Measurements from ENCODE around the gene INCA1. TPM values are rescaled to one million over a fixed set of nuclear protein-coding genes. Genes with fewer than 3 reads are reported as not detected.
"Not testable (repeated sequence)": the region's sequence is repeated elsewhere in the genome, so short reads cannot be mapped to it uniquely, and the experiment has no call there.

Gene INCA1, protein sequence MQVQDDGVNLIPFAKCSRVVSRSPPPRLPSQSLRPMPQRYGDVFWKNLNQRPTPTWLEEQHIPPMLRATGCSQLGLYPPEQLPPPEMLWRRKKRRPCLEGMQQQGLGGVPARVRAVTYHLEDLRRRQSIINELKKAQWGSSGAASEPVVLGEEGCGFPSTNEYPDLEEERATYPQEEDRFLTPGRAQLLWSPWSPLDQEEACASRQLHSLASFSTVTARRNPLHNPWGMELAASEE
- 0.23 and 0.39 TPM in 2 replicates for total RNA-seq (2014; rRNA removed; shearing (Covaris generic))

DNA sequence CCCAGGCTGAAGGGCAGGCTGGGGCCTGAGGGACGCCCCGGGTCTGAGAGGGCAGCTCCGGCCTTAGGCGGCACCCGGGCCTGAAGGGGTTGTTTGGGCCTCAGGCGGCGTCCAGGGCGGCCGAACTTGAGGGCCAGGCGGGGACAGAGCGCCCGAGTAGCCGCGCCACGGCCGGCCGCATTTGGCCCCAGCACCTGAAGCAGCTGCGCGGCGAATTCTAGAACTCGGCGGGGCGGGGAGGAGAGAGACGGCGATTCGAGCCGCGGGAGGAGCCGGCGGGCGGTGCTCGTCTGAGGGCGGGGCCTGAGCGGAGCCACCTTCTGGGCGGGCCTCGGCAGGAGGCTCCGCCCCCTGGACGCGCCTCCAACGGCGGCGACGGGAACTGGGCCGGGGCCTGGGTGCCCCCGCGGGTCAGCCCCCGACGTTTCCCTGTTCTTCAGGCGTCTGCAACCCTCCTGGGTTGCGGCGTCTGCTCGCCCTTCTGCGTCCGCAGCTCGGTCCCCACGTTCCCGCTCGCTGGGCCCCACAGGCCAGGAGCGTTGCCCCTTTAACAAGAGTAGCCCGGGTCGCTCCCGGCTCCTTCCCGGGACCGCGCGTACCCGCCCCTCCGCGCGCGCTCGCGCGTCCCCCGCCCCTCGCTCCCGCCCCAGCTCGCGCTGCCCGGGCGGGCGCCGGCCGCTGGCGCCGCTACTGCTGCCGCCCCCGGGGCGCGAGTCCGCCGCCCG is at the start of gene INCA1, which contains the start of gene KIF1C:
TSS of gene INCA1 (minus strand) at position 221 of the 725 bp plus-strand sequence. CDS start 3,085 bp downstream, outside the sequence.
TSS of gene KIF1C (plus strand) at position 649 of the 725 bp plus-strand sequence. CDS start 2,297 bp downstream, outside the sequence.
- DNase-seq (ENCODE audit: low spot score): peak; percentile 55

DNA sequence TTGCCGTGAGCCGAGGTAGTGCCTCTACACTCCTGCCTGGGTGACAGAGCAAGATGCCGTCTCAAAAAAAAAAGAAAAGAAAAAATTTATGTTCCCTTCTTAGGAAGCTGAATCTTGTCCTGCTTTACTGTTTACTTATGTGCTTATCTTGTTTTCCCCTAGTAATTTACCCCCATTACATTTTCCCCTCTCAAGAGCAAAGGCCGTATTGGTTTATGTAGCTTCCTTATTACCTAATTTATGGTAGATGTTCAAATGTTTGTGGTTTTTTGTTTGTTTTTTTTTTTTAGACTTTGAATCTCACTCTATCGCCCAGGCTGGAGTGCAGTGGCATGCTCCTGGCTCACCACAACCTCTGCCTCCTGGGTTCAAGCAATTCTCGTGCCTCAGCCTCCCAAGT is 48.2 kb upstream of the INCA1 start:
- no peak for DNase-seq (ENCODE audit: low spot score)

DNA sequence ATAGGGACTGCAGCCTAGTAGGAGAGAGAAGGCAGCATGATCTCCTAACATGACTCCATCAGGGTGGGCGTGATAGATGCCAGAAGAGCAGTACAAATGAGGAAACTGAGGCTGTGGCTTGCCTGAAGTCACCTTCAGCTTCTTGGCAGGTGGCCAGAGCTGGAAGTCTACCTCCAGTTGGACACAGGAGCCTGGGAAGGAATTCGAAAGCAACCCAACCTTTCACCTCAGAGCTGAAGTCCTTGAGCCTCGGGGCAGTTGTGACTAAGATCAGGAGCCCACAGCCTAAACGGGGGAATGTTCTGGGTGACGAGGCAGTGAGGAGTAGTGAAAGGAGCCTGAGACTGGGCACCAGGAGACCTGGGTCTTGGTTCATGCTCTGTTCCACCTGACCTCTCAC is 47.3 kb upstream of the INCA1 start:
- no peak for DNase-seq (ENCODE audit: low spot score)

DNA sequence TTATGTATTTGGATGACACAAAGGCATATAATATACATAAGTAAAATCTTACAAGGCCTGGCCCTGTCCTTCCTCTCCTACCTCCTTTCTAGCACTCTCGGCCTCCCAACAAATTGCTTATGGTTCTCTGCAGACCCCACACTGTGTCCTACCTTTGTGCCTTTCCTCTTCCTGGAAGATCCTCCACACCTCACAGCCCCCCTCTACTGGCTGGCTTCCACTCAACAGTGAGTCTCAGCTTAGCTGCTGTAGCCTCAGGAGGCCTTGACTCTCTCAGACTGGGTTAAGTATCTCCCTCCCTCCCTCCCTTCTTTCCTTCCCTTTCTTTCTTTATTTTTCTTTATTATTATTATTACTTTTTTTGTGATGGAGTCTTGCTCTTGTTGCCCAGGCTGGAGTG is 46.2 kb upstream of the INCA1 start:
- DNase-seq (ENCODE audit: low spot score): no peak

DNA sequence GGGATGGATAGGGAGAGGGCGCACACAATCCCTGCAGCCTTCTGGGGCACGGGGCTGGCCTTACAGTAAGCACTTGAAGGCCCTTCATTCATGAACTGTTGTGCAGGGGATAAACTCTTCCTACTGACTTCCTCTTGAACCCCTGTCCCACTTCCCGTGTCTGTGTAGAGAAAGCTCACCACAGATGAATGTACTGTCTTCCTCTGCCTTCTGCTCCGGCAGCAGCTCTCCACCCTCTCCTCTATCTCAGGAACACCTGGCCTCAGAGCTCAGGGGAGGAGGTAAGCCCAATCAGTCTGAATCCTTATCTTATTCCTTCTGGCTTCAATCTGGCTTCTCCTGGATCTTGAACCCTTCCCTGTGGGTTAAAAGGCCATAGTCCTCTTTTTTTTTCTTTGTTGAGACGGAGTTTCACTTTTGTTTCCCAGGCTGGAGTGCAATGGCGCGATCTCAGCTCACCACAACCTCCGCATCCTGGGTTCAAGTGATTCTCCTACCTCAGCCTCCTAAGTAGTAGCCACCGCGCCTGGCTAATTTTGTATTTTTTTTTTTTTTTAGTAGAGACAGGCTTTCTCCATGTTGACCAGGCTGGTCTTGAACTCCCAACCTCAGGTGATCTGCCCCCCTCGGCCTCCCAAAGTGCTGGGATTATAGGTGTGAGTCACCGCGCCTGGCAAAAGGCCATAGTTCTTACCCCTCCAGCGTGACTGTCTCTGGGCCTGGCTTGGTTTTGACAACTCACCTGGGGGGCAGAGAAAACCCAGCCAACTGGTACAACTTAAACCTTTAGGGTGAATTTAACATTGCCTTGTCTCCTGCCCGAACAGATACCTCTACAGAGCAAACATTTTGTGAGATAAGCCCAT is 45.1 kb upstream of the INCA1 start:
- DNase-seq (ENCODE audit: low spot score): no peak

DNA sequence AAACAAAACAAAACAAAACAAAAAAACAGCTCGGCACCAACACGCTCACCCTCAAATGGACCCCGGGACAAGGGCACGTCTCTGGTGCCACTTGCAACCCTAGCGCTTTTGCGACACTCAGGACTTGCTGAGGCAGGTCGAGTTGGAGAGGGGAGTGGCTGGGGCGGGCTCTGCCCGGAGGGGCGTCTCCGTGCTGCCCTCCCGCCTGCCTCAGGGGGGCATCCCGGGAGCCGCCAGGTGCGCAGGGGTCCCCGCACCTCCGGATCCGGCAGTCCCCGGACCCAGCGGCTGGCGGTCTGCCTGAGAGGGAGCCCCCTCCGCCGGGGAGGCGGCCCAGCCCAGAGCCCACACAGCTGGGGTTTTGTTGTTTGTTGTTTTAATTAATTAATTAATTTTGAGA is 38.0 kb upstream of the INCA1 start, which contains the start of gene SLC52A1:
TSS of gene SLC52A1 (minus strand) at position 112 of the 400 bp plus-strand sequence. CDS start 820 bp downstream, outside the sequence.
- DNase-seq (ENCODE audit: low spot score): no peak

DNA sequence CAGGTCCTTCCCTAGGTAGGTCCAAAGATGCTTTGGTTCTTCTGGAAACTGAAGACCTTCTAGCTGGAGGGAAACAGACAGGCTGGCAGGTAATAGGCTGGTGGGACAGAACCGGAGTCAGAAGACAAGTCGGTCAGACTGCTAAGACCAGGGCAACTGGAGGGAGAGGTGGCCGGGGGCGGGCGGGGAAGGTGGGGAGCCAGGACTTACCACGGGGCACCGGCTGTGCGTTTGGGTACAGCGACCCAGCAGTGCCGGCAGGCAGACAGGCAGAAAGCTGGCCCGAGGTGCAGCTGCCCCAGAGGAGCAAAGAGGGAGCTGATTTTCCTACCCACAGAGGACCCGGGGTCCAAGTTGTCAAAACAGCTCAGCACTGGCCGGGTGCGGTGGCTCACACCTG is 37.3 kb upstream of the INCA1 start:
- no peak for DNase-seq (ENCODE audit: low spot score)

DNA sequence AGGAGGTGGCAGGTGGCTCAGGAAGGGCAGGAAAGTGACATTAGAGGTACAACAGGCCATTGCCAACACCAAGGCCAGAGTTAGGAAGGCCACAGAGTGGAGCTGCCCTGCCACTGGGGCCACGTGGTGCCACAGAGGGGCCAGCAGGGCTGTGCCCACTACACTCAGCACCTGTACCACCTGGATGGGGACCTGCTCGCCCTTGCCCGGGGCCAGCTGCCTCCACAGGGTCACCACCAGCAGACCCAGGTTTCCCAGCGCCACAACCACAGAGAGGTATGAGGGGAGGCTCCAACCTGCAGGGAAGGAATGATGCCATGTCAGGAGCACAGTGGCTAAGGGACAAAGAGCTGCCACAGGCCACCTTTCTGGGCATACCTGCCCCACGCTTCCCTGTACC is 36.7 kb upstream of the INCA1 start:
- no peak for DNase-seq (ENCODE audit: low spot score)

DNA sequence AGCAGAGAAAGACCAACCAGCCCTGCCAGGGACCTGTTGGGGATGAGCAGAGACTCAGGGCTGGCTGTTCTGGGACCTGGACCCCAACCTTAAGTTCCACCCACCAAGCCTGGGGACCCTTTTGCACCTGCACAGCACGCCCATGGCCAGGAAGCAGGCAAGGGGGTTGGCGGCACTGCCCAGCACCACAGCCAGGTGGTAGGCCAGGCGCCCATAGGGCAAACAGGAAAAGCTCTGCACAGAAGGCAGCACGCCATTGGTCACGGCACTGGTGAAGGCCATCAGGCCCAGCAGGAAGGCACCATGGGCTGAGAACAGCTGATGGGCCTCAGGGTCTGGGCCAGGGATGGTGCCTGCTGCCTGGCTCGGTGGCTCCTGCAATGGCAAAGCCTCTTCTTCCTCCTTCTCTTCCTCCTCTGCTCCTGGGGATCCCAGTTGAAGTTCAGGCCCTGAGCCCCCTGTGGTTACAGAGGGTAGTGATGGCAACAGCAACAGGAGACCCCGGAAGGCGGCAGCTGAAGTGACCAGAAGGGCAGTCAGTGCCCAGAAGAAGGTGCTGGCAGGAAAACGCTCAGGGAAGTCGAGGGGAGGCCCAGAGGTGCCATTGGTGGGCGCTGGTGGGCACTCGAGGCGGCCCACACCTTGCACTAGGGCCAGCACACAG is 36.2 kb upstream of the INCA1 start:
- no peak for DNase-seq (ENCODE audit: low spot score)

DNA sequence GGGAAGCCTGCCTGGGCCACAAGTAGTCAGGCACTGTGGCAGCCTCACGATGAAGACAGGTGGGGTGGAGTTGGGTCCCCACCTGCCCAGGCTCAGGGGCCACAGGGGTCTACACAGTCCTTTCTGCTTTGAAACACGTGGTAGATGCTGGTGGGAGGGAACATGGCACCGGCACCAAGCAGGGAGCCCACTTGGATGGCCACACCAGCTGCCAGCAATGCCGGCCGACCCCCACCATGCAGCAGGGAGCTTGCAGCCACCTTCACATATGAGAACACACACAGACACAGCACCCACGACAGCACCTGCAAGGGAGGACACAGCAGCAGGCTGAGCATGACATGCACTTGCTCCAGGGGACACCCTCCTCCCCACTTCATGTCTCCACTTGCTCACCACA is 35.5 kb upstream of the INCA1 start:
- DNase-seq (ENCODE audit: low spot score): no peak

DNA sequence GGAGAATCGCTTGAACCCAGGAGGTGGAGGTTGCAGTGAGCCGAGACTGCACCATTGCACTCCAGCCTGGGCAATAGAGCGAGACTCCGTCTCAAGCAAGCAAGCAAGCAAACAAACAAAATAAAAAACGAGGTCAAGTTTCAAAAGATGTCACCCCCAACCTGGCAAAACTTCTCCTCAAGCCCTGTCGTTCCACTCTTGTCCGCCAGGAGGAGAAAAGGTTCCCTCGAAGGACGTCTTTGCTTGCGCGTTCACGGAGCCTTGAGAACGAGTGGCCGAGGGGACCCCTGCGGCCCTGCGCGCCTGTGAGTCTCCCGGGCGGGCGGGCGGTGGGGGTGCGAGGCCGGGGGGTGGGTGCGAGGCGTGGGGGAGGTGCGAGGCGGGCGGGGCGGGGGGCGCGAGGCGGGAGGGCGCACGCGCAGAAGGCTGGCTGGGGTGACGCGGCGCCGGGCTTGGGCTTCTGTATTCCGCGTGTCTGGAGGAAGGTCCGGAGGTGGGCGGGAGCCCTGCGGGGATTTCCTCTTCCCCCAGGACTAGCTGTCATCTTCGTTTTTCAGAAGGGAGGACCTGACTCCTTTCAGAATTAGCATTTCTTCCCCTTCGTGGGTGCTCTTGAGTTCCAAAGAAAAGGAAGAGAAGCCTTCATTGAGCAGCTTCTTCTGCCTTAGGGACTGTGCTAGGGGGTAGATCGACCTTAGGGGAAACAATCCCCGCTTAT is 34.2 kb upstream of the INCA1 start:
- DNase-seq (ENCODE audit: low spot score): peak; percentile 55

DNA sequence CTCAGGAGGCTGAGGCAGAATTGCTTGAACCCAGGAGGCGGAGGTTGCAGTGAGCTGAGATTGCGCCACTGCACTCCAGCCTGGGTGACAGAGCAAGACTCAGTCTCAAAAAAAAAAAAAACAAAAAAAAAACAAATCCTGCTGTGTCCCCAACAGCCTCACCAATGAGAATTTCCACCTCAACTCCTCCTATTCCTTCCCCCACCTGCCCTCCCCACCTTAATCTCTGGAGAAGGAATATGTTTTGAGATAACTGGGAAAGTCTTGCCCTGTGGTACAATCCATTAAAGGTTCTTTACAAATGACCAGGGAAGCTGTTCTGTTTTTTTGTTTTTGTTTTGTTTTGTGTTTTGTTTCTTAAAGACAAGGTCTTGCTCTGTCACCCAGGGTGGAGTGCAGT is 32.8 kb upstream of the INCA1 start:
- not testable (repeated sequence) for DNase-seq (ENCODE audit: low spot score)

DNA sequence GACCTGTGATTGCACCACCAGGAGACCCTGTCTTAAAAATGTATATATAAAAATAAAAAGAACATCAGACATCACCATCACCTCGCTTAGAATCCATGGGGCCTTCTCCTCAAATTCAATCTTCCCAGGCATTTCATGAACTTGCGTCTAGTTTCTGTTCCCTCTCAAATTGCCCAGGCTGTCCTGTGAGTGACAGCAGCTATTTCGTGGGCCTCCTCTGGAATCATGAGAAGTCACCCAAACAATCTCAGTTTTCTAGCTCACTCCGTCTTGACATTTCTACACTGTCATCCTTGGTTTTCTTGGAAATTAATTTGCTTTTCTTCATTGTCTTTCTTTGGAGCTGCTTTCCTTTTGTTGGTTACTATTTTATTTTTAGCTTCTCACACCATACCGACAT is 30.6 kb upstream of the INCA1 start:
- no peak for DNase-seq (ENCODE audit: low spot score)

DNA sequence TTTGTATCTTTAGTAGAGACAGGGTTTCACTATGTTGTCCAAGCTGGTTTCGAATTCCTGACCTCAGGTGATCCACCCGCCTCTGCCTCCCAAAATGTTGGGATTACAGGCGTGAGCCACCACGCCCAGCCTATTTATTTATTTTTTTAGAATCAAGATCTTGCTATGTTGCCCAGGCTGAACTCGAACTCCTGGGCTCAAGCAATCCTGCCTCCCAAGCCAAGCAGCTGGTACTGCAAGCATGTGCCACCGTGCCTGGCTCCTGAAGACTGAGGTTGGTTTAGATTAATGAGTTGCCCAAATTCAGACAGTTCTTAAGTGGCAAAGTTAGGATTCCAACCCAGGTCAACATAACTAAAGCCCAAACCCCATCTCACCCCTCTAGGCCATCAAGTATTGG is 30.0 kb upstream of the INCA1 start:
- no peak for DNase-seq (ENCODE audit: low spot score)

DNA sequence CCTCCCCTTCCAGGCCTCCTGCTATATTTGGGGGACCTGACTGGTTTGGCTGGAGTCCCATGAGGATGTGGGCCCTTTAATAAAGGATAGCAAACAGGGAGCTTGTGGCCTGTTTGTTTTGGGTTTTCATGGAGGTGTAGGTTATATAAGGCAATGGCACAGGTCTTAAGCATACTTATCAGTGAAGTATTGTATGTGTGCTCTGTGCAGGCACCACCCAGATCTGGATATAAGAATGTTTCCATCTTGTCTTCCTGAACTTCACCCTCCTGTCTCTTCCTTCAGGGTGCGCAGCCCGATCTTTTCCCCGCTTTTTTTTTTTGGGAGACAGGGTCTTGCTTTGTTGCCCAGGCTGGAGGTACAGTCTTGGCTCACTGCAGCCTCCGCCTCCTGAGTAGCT is 27.3 kb upstream of the INCA1 start:
- no peak for DNase-seq (ENCODE audit: low spot score)

DNA sequence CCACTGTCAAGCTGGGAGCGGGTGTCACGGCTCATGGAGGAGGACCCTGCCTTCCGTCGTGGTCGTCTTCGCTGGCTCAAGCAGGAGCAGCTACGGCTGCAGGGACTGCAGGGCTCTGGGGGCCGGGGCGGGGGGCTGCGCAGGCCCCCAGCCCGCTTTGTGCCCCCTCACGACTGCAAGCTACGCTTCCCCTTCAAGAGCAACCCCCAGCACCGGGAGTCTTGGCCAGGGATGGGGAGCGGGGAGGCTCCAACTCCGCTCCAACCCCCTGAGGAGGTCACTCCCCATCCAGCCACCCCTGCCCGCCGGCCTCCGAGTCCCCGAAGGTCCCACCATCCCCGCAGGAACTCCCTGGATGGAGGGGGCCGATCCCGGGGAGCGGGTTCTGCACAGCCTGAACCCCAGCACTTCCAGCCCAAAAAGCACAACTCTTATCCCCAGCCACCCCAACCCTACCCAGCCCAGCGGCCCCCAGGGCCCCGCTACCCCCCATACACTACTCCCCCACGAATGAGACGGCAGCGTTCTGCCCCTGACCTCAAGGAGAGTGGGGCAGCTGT is 26.3 kb upstream of the INCA1 start:
- no peak for DNase-seq (ENCODE audit: low spot score)

DNA sequence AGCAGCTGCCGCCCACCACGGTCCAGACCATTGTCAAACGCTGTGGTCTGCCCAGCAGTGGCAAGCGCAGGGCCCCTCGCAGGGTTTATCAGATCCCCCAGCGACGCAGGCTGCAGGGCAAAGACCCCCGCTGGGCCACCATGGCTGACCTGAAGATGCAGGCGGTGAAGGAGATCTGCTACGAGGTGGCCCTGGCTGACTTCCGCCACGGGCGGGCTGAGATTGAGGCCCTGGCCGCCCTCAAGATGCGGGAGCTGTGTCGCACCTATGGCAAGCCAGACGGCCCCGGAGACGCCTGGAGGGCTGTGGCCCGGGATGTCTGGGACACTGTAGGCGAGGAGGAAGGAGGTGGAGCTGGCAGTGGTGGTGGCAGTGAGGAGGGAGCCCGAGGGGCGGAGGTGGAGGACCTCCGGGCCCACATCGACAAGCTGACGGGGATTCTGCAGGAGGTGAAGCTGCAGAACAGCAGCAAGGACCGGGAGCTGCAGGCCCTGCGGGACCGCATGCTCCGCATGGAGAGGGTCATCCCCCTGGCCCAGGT is 24.9 kb upstream of the INCA1 start:
- no peak for DNase-seq (ENCODE audit: low spot score)

DNA sequence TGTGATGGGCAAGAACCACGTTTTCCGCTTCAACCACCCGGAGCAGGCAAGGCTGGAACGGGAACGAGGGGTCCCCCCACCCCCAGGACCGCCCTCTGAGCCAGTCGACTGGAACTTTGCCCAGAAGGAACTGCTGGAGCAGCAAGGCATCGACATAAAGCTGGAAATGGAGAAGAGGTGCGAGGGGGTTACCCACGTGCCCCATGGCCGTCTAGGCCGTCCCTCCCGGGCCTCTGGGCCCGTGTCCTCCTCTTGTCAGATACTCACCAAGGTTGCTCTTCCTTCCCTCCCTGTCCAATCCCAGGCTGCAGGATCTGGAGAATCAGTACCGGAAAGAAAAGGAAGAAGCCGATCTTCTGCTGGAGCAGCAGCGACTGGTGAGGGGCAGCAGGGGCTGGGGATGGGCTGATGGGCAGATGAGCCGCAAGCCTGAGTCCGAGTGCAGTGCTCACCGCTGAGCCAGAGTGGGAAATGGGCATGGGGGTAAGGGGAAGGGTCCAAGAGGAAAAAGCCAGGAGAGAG is 23.2 kb upstream of the INCA1 start:
- no peak for DNase-seq (ENCODE audit: low spot score)

DNA sequence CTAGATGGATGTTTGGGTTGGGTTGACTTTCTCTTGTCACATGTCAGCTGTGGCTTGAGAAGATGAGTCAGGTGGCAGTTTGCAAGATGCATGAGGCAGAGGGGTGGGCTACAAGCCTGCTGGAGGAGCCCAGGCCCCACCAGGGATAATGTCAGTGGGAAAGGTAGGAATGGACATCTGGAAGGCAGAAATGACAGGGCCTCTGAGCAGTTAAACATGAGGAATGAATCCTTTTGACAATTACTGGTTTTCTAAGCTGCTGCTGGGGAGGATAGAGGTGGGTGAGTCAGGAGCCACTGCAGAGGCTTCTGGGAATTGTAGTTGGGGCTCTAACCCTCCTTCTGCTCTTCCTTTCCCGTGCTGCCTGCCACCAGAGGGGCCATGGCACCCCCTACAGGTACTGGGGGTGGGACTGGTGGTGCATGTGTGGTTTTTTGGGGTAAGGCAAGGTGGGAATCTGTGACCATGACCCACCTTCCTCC is 22.2 kb upstream of the INCA1 start:
- no peak for DNase-seq (ENCODE audit: low spot score)

DNA sequence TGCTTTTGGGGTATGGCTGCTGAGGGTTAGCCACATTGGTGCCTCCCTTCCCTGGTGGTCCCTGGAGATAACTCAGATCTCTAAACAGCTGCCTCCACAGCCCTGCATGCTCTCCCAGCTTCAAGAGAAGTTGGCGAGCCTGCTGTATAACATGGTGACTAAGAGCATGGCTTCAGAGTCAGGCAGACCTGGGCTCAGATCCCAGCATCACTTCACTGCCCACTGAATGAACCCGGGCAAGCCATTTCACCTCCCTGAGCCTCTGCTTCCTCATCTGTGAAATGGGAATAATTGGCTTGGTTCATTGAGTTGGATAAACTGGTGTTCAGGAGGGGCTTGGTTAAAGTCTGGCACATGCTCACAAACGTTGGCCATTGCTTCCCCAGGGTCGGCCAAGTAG is 17.0 kb upstream of the INCA1 start:
- DNase-seq (ENCODE audit: low spot score): no peak
